Caco-2 (cell line): ENCODE results near the gene OTOA. TPM values are rescaled to one million over a fixed set of nuclear protein-coding genes. Genes with fewer than 3 reads are reported as not detected.

Experiments
- BruUV-seq: library from RNA; stranded (reverse); fragments of 400-500 nt; replicated peaks from 2 replicates; lab custom pipeline; 2021; lab: Mats Ljungman, UMichigan
- CTCF ChIA-PET: fragments of 300-600 bp; sonication (Branson Sonifier 250); formaldehyde crosslinking; loops from one replicate; lab custom pipeline; 2022; ENCODE audit warnings: antibody characterized with exemption; lab: Charles Lee
- POLR2A ChIA-PET: fragments of 300-600 bp; sonication (Branson Sonifier 250); formaldehyde crosslinking; loops from one replicate; lab custom pipeline; 2022; ENCODE audit warnings: antibody characterized with exemption; lab: Charles Lee
- DNase-seq, 2 experiments: peaks; one replicate each; pipeline versions ENCODE4 v3.0.0 to v3.0.0-alpha.2; 2020 to 2022
- H3K27me3 ChIP-seq: replicated peaks from 2 replicates; pipeline ENCODE4 v1.6.0; 2011; ENCODE audit warnings: low read length; ENCODE audit not compliant: control insufficient read depth, insufficient read depth
- H3K36me3 ChIP-seq: 2 replicates; pipeline ENCODE4 v1.5.1; 2011; ENCODE audit warnings: low read length; ENCODE audit not compliant: control insufficient read depth, insufficient read depth
- H3K4me1 ChIP-seq: fragments of 250-450 bp; sonication (Bioruptor Pico); 2 replicates; pipeline ENCODE4 v1.5.1; 2020; ENCODE audit warnings: mild to moderate bottlenecking
- H3K4me3 ChIP-seq: 2 replicates; pipeline ENCODE4 v1.5.1; 2011; ENCODE audit warnings: low read depth, mild to moderate bottlenecking, control low read depth, low read length
- H3K9me3 ChIP-seq: fragments of 250-450 bp; sonication (Bioruptor Pico); 2 replicates; pipeline ENCODE4 v1.5.1; 2020; ENCODE audit warnings: mild to moderate bottlenecking, moderate library complexity
- H3K27ac Mint-ChIP-seq: one replicate; pipeline ENCODE4 v1.8.0; 2022; ENCODE audit warnings: mixed read lengths; ENCODE audit not compliant: unreplicated experiment
- H3K27me3 Mint-ChIP-seq: one replicate; pipeline ENCODE4 v1.8.0; 2022; ENCODE audit warnings: mixed read lengths; ENCODE audit not compliant: insufficient read depth, unreplicated experiment
- H3K36me3 Mint-ChIP-seq: one replicate; pipeline ENCODE4 v1.8.0; 2022; ENCODE audit warnings: mild to moderate bottlenecking, mixed read lengths; ENCODE audit not compliant: insufficient read depth, unreplicated experiment
- H3K4me1 Mint-ChIP-seq: one replicate; pipeline ENCODE4 v1.8.0; 2022; ENCODE audit warnings: low read depth, mixed read lengths; ENCODE audit not compliant: unreplicated experiment
- H3K4me3 Mint-ChIP-seq: one replicate; pipeline ENCODE4 v1.8.0; 2022; ENCODE audit warnings: mild to moderate bottlenecking, moderate library complexity, mixed read lengths; ENCODE audit not compliant: unreplicated experiment
- H3K9me3 Mint-ChIP-seq: one replicate; pipeline ENCODE4 v1.8.0; 2022; ENCODE audit warnings: mixed read lengths; ENCODE audit not compliant: unreplicated experiment
- intact Hi-C: fragments of 100-400 bp; cut with micrococcal nuclease; formaldehyde crosslinking; loops from one replicate; pipeline ENCODE4 v1.10.0; 2022; ENCODE audit not compliant: unreplicated experiment
- total RNA-seq: library from RNA; stranded (reverse); gene quantifications from 2 replicates; pipeline ENCODE4 v1.2.3, GENCODE V29; 2022
- TF ChIP-seq, protein P1 (sequence below), 2 experiments: fragments of 200-600 bp in 1 of 2; IDR thresholded peaks; 1 replicate in 1 of 2; 2 replicates in 1 of 2; pipeline versions ENCODE4 v1.5.1 to v1.8.0; 2011 to 2022; ENCODE audit warnings: antibody characterized with exemption in 1 of 2, control low read depth in 1 of 2, inconsistent platforms in 1 of 2, low read depth in 1 of 2, low read length in 1 of 2, mild to moderate bottlenecking in 1 of 2, moderate library complexity in 1 of 2; ENCODE audit not compliant: insufficient read depth in 1 of 2, severe bottlenecking in 1 of 2, unreplicated experiment in 1 of 2

The OTOA gene
- total RNA-seq, 1 experiment from 2014 or later: not detected

DNA sequence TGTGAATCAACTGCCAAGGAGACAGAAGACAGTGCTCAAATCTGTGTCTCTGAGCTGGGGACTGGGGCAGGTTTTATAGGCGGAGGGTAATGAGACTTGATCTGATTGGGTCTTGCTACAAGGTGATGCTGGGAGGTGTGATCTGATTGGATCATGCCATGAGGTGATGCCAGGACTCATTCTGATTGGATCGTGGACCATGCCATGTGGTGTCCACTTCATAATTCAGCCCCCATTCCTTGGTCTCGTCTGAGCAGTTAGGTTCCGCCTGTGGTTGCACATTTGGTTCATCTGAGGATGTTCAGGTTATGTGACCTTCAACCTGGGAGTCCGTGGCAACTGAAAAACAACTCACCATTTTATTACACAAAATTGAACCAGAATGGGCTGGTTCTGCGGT lies 41.0 kb downstream of the OTOA start:
- POLR2A ChIA-PET: no interaction called here
- H3K9me3 ChIP-seq: no peaks in the 10 kb centered on the region
- intact Hi-C loops: no loop called here

DNA sequence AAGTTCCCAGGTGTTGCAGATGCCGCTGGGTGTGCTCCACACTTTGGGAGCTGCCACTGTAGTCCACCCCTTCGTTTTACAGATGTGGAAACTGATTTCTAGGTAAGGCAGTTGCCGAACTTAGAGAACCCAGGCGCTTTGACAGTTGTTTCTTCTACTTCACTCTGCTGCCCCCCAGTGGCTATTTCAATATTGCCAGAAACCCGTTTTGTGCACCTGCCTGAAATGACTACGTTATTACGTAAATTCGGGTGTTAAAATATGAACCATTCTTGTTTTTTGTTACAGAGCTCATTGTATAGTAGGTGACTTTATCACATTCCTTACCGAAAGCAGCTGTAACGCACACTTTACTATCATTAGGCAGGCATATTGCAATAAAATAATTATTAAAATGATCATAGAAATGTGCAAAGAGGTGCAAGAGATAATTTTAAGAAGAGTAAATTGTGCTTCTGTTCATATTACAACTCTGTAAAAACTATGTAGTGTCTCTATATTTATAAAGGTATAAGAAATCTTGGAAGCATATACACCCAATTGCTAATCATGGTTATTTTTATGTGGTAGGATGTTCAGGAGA lies 44.9 kb downstream of the OTOA start:
- no TSS peak for BruUV-seq
- Mint-ChIP-seq H3K4me1 (no peaks in the 10 kb centered on the region), H3K4me3 (no peak overlapping the region), H3K9me3 (no peaks in the 10 kb centered on the region), H3K27ac (no peak overlapping the region), H3K27me3 (no peaks in the 10 kb centered on the region), H3K36me3 (no peaks in the 10 kb centered on the region)
- Histone ChIP-seq H3K9me3 (no peaks in the 10 kb centered on the region), H3K4me3 (no peak overlapping the region), H3K36me3 (no peaks in the 10 kb centered on the region), H3K27me3 (no peaks in the 10 kb centered on the region), H3K4me1 (no peaks in the 10 kb centered on the region)
- ChIA-PET CTCF (interaction anchor here (0.7 kb wide), 1 partner anchor 14 kb away, joined by 5 read pairs; no protein-coding TSS in a partner anchor), POLR2A (no interaction called here)
- TF ChIP-seq, protein P1, sequence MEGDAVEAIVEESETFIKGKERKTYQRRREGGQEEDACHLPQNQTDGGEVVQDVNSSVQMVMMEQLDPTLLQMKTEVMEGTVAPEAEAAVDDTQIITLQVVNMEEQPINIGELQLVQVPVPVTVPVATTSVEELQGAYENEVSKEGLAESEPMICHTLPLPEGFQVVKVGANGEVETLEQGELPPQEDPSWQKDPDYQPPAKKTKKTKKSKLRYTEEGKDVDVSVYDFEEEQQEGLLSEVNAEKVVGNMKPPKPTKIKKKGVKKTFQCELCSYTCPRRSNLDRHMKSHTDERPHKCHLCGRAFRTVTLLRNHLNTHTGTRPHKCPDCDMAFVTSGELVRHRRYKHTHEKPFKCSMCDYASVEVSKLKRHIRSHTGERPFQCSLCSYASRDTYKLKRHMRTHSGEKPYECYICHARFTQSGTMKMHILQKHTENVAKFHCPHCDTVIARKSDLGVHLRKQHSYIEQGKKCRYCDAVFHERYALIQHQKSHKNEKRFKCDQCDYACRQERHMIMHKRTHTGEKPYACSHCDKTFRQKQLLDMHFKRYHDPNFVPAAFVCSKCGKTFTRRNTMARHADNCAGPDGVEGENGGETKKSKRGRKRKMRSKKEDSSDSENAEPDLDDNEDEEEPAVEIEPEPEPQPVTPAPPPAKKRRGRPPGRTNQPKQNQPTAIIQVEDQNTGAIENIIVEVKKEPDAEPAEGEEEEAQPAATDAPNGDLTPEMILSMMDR (IDR thresholded peaks at IDR 0.05; ENCODE audit: insufficient read depth in 1 of 2, low read depth in 1 of 2, low read length in 1 of 2, severe bottlenecking in 1 of 2, unreplicated experiment in 1 of 2): peak; percentile 54 to 76
- DNase-seq: peak; percentile 61 to 75
- intact Hi-C loops: loop anchor here (1.0 kb wide), 1 partner anchor 51 kb away; no protein-coding TSS in a partner anchor

More for the DNA sequence above, 41.0 kb downstream of the OTOA start:
- no TSS peak for BruUV-seq
- no peak for DNase-seq
- Histone ChIP-seq H3K4me1 (no peaks in the 10 kb centered on the region), H3K27me3 (no peaks in the 10 kb centered on the region), H3K36me3 (no peaks in the 10 kb centered on the region), H3K4me3 (no peak overlapping the region)
- Mint-ChIP-seq H3K4me3 (no peak overlapping the region), H3K27ac (no peak overlapping the region), H3K9me3 (no peaks in the 10 kb centered on the region), H3K27me3 (no peaks in the 10 kb centered on the region), H3K4me1 (no peaks in the 10 kb centered on the region), H3K36me3 (no peaks in the 10 kb centered on the region)
- TF ChIP-seq, protein P1 (IDR thresholded peaks at IDR 0.05; ENCODE audit: insufficient read depth in 1 of 2, low read depth in 1 of 2, low read length in 1 of 2, severe bottlenecking in 1 of 2, unreplicated experiment in 1 of 2): no peak
- CTCF ChIA-PET: no interaction called here

DNA sequence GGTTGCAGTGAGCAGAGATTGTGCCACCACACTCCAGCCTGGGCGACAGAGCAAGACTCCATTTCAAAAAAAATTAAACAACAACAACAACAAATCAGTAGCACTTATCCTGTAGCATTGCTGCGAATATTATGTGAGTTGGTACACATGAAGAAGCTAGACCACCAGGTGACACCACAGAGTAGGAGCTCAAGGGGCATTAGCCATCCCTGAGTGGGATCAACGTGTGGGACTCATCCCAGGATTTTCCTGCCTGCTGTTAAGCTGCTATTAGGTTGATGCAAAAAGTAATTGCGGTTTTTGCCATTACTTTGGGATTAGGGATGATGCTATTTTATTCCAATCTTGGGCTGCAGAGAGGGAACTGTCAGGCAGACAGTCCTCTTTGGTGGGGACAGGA lies 47.2 kb downstream of the OTOA start:
- CTCF ChIA-PET: interaction anchor here (0.7 to 1.0 kb wide), 2 partner anchors 54 to 477 kb away, joined by 3 to 4 read pairs; no protein-coding TSS in a partner anchor
- no peaks in the 10 kb centered on the region for H3K36me3 Mint-ChIP-seq
- no peaks in the 10 kb centered on the region for H3K4me1 ChIP-seq
- TF ChIP-seq, protein P1 (IDR thresholded peaks at IDR 0.05; ENCODE audit: insufficient read depth in 1 of 2, low read depth in 1 of 2, low read length in 1 of 2, severe bottlenecking in 1 of 2, unreplicated experiment in 1 of 2): no peak
- no peaks in the 10 kb centered on the region for H3K27me3 Mint-ChIP-seq
- H3K9me3 ChIP-seq: no peaks in the 10 kb centered on the region
- no peaks in the 10 kb centered on the region for H3K9me3 Mint-ChIP-seq
- H3K4me1 Mint-ChIP-seq: no peaks in the 10 kb centered on the region
- H3K4me3 Mint-ChIP-seq: no peak overlapping the region
- H3K36me3 ChIP-seq: no peaks in the 10 kb centered on the region
- H3K4me3 ChIP-seq: no peak overlapping the region
- no peak overlapping the region for H3K27ac Mint-ChIP-seq
- no TSS peak for BruUV-seq
- intact Hi-C loops: no loop called here
- no peaks in the 10 kb centered on the region for H3K27me3 ChIP-seq
- POLR2A ChIA-PET: no interaction called here
- DNase-seq: no peak
